ENCODE data around the gene A4GNT.

- TF ChIP-seq CTCF (IDR thresholded peaks at IDR 0.05; ENCODE audit: insufficient read depth, low read length, poor library complexity, severe bottlenecking) (no peak), EZH2phosphoT487 (conservative IDR thresholded peaks at IDR 0.05; ENCODE audit: low read length) (no peak)
These were observed 8.8 kb upstream of the A4GNT start for GRCh38 chr3:138140940-138141339.
